ENCODE results near the gene GABRR3. TPM values are rescaled to one million over a fixed set of nuclear protein-coding genes. Genes with fewer than 3 reads are reported as not detected.

The GABRR3 gene
- polyA plus RNA-seq, 1 donor: 0.03 TPM

DNA sequence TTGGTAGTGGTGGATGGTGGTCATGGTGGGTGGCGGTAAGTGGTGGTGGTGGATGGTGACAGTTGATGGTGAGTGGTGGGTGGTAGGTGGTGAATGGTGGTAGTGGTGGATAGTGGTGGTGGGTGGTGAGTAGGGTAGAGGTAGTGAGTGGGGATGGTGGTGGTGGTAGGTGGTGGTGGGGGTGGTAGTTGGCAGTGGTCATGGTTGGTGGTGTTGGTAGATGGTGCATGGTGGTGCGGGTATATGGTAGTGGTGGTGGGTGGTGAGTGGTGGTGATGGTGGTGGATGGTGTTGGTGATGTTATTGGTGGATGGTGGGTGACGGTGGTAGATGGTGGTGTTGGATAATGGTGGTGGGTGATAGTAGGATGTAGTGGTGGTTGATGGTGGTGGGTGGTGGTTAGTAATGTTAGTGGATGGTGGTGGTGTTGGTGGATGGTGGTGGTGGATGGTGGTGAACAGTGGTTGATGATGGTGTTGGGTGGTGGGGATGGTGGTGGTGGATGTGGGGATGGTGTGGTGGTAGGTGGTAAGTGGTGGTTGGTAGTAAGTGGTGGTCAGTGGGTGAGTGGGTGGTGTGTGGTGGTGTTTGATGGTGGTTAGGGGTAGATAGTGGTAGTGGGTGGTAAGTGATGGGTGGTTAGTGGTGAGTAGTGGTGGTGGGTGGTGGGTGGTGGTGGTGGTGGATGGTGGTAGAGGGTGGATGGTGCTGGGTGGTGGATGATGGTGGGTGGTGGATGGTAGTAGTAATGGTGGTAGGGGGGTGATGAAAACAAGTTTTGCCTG lies 46.1 kb downstream of the GABRR3 start:
- DNase-seq: no peak

- DNase-seq: no peak
Measured at GRCh38 chr3:97987306-97987705, 47.8 kb downstream of the GABRR3 start.

DNA sequence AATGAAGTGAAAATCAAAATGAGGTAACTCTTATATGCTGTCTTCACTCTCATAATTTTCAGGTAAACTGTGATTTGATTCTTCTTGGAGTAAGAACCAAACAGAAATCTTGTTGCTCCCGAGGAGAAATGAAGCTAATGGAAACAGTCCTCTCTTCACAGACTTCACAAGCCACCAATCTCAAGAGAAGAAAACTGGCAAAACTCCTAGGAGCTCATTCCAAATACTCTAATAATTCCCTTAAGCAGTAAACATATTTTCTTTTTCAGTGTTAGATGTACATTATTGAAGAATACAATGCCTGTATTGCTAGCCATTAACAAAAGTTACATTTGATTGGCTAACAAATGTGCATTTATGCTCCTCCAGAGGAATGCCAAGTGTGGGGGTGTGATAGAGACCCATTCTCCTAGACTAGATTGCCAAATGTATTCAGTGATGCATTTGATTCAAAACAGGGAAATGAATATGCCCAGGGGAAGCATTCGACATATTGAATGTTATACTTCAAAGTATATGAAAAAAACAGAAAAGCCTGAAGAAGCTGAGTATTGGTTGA lies 51.1 kb downstream of the GABRR3 start:
- DNase-seq: no peak

- DNase-seq: no peak
Measured at GRCh38 chr3:97981886-97982285, 53.2 kb downstream of the GABRR3 start.

GRCh38 chr3:97979610-97980009 lies 55.5 kb downstream of the GABRR3 start:
- DNase-seq: no peak

DNA sequence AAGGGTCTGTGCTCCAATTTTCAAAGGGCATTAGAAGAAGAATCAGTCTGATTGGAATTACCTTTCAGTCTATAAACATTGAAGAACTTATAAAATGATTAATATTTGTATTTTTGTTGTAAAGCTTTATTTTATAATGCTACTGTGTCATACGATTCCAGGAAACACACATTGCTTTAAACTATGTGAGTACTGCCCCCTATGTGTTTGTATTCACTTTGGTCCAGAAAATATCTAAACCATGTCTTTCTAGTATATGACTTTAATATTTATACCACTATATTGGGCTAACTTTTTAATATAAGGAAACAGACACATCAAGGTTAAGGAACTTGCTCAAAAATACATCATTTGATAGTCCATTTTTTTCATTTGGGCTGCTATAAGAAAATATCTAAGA lies 59.6 kb downstream of the GABRR3 start:
- DNase-seq: no peak

- no peak for DNase-seq
Measured at GRCh38 chr3:97974996-97975395, 60.1 kb downstream of the GABRR3 start.

- no peak for DNase-seq
Measured at GRCh38 chr3:97972976-97973375, 62.1 kb downstream of the GABRR3 start.

GRCh38 chr3:97971679-97972567 lies 63.2 kb downstream of the GABRR3 start, which contains the start of gene RIOX2:
TSS of gene RIOX2 (minus strand) at chr3:97972431. CDS start at chr3:97967593, 4,838 bp downstream.
- peak; percentile 57 for DNase-seq

GRCh38 chr3:97970956-97971620 lies 64.0 kb downstream of the GABRR3 start:
- no peak for DNase-seq

DNA sequence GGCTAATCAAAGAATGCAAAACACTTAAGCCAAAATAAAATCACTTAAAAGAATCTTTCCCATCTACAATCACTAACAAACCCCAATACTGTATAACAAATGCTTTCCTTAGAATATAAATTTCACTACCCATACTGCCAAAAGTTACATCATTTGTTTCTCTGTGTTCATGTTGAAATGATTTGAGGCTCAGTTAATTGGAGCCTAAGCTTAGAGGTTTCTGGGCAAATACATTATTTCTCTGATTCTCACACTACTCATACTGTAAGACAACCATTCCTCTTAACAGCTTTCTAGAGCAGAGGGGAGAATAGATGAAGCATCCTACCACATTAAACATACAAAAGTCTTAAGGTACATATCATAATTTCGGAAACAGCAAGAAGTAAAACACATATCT lies 65.0 kb downstream of the GABRR3 start:
- DNase-seq: no peak

GRCh38 chr3:97969541-97969940 lies 65.6 kb downstream of the GABRR3 start:
- DNase-seq: no peak

DNA sequence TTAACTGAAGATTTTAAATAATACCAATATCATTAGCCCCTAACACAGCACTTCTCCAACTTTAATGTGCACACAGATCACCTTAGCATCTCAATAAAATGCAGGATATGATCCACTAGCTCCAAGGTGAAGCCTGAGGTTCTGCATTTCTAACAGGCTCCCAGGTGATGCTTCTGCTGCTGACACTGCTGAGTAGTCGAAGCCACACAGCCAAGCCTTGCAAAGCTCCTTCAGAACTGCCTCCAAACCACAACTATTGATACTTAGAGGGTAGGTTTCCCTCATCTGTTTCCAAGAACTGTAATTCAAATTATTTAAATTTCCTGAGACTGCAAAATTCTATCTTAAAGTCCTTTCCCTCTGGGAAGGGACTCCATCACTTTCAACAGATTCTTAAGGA lies 66.7 kb downstream of the GABRR3 start:
- no peak for DNase-seq

DNA sequence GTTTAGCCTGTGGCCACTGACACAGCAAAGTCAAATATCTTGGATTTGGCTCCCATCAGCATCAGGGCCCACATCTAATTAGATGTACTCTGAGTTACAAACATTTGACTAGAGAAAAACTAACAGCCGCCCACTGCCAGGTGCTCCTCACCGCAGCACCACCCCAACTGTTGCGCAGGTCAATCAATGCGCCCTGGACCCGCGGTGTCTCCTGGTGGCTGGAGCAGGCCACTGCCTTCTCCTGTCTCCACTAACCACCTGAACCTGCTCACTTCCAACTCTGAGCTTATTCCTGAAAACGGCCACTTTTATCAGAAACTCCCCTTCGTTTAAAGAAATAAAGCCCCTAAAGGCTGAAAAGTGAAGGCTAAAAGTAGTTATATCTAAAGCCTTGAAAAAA lies 67.1 kb downstream of the GABRR3 start:
- DNase-seq: no peak

GRCh38 chr3:97960993-97961766 lies 73.9 kb downstream of the GABRR3 start:
- DNase-seq: no peak

DNA sequence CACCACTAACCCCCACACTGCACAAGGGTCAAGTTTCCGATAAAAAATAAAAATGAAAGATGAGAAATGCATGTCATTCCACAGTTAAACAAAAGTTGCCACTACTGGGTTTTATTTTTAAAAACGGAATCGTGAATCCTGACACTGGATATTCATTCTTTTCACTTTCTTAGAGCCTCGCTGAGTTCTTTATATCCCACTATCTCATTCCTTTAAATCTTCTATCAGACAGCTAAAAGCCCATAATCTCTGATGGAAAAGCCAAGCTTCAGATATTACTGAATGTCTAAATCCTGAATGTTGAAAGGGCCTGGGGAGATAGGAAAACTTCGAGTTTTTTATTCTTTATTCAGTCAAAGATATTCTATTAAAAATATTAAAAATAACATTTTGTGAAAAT lies 74.6 kb downstream of the GABRR3 start:
- no peak for DNase-seq

DNA sequence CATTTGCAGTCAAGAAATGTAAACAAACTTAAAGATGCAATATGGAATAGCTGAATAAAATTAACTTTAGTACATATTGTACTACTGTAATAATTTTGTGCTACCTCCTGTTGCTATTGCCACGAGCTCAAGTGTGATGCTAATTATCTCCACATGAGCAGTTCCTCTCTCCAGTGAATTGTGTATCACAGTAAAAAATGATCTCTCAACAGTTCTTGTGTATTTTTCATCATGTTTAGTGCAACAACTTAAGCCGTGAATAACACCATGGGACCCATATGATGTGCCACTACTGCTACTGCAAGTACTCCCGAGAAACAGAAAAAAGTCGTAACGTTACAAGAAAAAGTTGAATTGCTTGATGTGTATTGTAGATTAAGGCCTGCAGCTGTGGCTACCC lies 75.2 kb downstream of the GABRR3 start:
- DNase-seq: no peak

DNA sequence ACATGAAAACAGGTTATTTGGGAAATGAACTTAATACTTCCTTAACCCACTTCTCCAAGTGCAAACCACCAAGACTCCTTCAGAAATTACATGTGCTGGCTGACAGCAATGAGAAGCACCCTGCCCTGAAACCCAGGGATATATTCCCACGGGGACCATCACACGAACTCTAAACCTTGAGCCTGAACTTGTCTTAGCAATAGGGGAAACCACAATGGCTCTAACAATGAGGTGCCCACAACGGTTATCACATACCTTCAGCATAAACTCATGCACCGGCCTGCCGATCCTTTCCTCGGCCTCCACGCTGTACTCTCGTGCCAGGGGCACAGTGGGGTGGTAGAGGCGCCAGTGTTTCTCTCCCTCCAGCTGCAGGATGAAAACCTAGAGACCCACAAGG lies 76.3 kb downstream of the GABRR3 start:
- DNase-seq: no peak

DNA sequence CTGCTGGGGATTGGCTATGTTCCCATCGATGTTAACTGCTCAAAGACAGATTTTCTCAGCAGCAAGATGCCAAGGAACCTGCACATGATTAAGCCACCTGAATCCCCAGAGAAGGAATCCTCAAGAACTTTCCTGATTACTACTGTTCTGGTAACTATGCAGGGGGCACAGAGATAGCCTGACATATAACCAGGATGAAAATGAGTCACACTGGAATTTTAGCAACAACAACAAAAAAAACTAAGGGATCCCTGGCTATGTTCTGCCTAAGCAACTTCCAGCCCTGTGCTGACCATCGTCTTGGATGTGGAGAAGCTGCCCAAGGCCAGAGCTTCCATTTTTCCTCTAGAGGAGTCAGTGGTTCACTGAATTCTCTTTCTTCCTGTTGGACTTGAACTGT lies 76.7 kb downstream of the GABRR3 start:
- DNase-seq: no peak

GRCh38 chr3:97957617-97958311 lies 77.4 kb downstream of the GABRR3 start:
- no peak for DNase-seq

GRCh38 chr3:97956051-97956450 lies 79.1 kb downstream of the GABRR3 start:
- DNase-seq: no peak
